Stimulated activated CD8-positive, alpha-beta memory T cell treated with anti-CD3 and anti-CD28 coated beads, Interleukin-15, amount 100 ng/mL, for 48 hours (primary cell): Measurements from ENCODE around the gene GBP4.

Experiments used
- DNase-seq, 2 donors: peaks; one replicate each; pipeline ENCODE4 v3.0.0-alpha.2; 2020; ENCODE audit warnings: low read depth in 2 of 2

Gene GBP4

GRCh38 chr1:89170170-89171066 is 28.3 kb downstream of the GBP4 start:
- no peak for DNase-seq

GRCh38 chr1:89169166-89169565 is 29.6 kb downstream of the GBP4 start:
- DNase-seq, result no peak

- DNase-seq, result no peak
Measured at GRCh38 chr1:89167590-89168230, 31.0 kb downstream of the GBP4 start.

- DNase-seq, result no peak
Measured at GRCh38 chr1:89166705-89167104, 32.0 kb downstream of the GBP4 start.

GRCh38 chr1:89165811-89166210 is 32.9 kb downstream of the GBP4 start:
- no peak for DNase-seq

GRCh38 chr1:89151047-89151446 is 47.7 kb downstream of the GBP4 start:
- DNase-seq, result no peak

- no peak for DNase-seq
Measured at GRCh38 chr1:89149976-89150375, 48.8 kb downstream of the GBP4 start.

GRCh38 chr1:89149229-89149628 is 49.5 kb downstream of the GBP4 start:
- no peak for DNase-seq

- DNase-seq, result no peak
Measured at GRCh38 chr1:89147678-89148658, 50.8 kb downstream of the GBP4 start.

- no peak for DNase-seq
Measured at GRCh38 chr1:89146721-89147120, 52.0 kb downstream of the GBP4 start.

GRCh38 chr1:89143484-89143883 is 55.3 kb downstream of the GBP4 start:
- DNase-seq, result no peak

GRCh38 chr1:89142160-89142559 is 56.6 kb downstream of the GBP4 start:
- no peak for DNase-seq

GRCh38 chr1:89133747-89134146 is 65.0 kb downstream of the GBP4 start:
- DNase-seq, result no peak
